H1 (cell line): ENCODE results near the gene ZNF770. TPM values are rescaled to one million over a fixed set of nuclear protein-coding genes. Genes with fewer than 3 reads are reported as not detected.

Experiments
- CTCF ChIA-PET: fragments of 300-600 bp; sonication (Branson Sonifier 250); formaldehyde crosslinking; loops from one replicate; lab custom pipeline; 2021; ENCODE audit not compliant: partially characterized antibody; lab: Charles Lee
- POLR2A ChIA-PET: fragments of 300-600 bp; sonication (Branson Sonifier 250); formaldehyde crosslinking; loops from one replicate; lab custom pipeline; 2021; ENCODE audit warnings: inconsistent platforms; ENCODE audit not compliant: partially characterized antibody; lab: Charles Lee
- DNase-seq, 2 experiments: peaks; one replicate each; pipeline versions ENCODE4 v3.0.0 to v3.0.0-alpha.2; 2010 to 2022; ENCODE audit warnings: low spot score in 2 of 2, low read depth in 1 of 2, mixed read lengths in 1 of 2
- FAIRE-seq: peaks from 2 replicates; lab custom pipeline; 2011; peaks lifted over from hg19 to GRCh38; lab: Jason Lieb, UNC
- H2AFZ ChIP-seq: 2 replicates; pipeline ENCODE4 v1.8.1; 2012; ENCODE audit warnings: low read length, inconsistent platforms
- H2AK5ac ChIP-seq: 2 replicates; pipeline ENCODE4 v1.6.1; 2013; ENCODE audit warnings: low read depth, low read length
- H2BK120ac ChIP-seq: replicated peaks from 2 replicates; pipeline ENCODE3; 2013; ENCODE audit warnings: low read depth, low read length, inconsistent platforms
- H2BK12ac ChIP-seq: 2 replicates; pipeline ENCODE4 v1.6.1; 2013; ENCODE audit warnings: low read depth, low read length
- H2BK15ac ChIP-seq: 2 replicates; pipeline ENCODE4 v1.6.1; 2013; ENCODE audit warnings: low read length
- H2BK20ac ChIP-seq: 2 replicates; pipeline ENCODE4 v1.6.1; 2013; ENCODE audit warnings: low read length
- H2BK5ac ChIP-seq: 2 replicates; pipeline ENCODE4 v1.6.1; 2013; ENCODE audit warnings: low read depth, low read length
- H3K14ac ChIP-seq: 2 replicates; pipeline ENCODE4 v1.6.1; 2013; ENCODE audit warnings: inconsistent platforms; ENCODE audit not compliant: insufficient read length
- H3K18ac ChIP-seq: 2 replicates; pipeline ENCODE4 v1.6.1; 2013; ENCODE audit warnings: low read length; ENCODE audit errors: extremely low read depth
- H3K23ac ChIP-seq: 2 replicates; pipeline ENCODE4 v1.6.1; 2013; ENCODE audit warnings: inconsistent platforms; ENCODE audit not compliant: insufficient read length
- H3K23me2 ChIP-seq: 2 replicates; pipeline ENCODE4 v1.6.1; 2013; ENCODE audit warnings: low read depth, low read length
- H3K27ac ChIP-seq: 2 replicates; pipeline ENCODE4 v1.6.1; 2011; ENCODE audit warnings: low read depth, low read length, inconsistent platforms
- H3K27me3 ChIP-seq, 4 experiments: replicated peaks in 1 of 4; 1 replicate in 1 of 4; 2 replicates in 3 of 4; pipeline versions ENCODE4 v1.6.1 to v1.8.1; 2011 to 2013; ENCODE audit warnings: low read length in 3 of 4, mild to moderate bottlenecking in 3 of 4, inconsistent platforms in 2 of 4, mixed read lengths in 2 of 4, moderate library complexity in 1 of 4; ENCODE audit not compliant: control insufficient read depth in 3 of 4, insufficient read depth in 3 of 4; ENCODE audit errors: extremely low read depth in 1 of 4
- H3K36me3 ChIP-seq, 4 experiments: 2 replicates each; pipeline versions ENCODE4 v1.6.1 to v1.8.1; 2011 to 2013; ENCODE audit warnings: mild to moderate bottlenecking in 4 of 4, low read length in 3 of 4, moderate library complexity in 2 of 4, control low read depth in 1 of 4, inconsistent platforms in 1 of 4; ENCODE audit not compliant: insufficient read depth in 4 of 4, control insufficient read depth in 2 of 4
- H3K4ac ChIP-seq: replicated peaks from 2 replicates; pipeline ENCODE3; 2013; ENCODE audit warnings: low read length, low read depth, mixed read lengths, inconsistent platforms; ENCODE audit not compliant: insufficient read length
- H3K4me1 ChIP-seq, 4 experiments: replicated peaks in 1 of 4; 1 replicate in 1 of 4; 2 replicates in 3 of 4; pipeline versions ENCODE4 v1.6.1 to v1.8.1; 2011 to 2013; ENCODE audit warnings: low read length in 3 of 4, inconsistent platforms in 2 of 4, mixed read lengths in 1 of 4; ENCODE audit not compliant: insufficient read depth in 4 of 4, control insufficient read depth in 3 of 4
- H3K4me2 ChIP-seq, 2 experiments: 2 replicates each; pipeline versions ENCODE4 v1.6.1 to v1.8.1; 2011 to 2013; ENCODE audit warnings: low read depth in 2 of 2, low read length in 2 of 2, control low read depth in 1 of 2, inconsistent platforms in 1 of 2, mild to moderate bottlenecking in 1 of 2; ENCODE audit not compliant: insufficient read depth in 1 of 2
- H3K4me3 ChIP-seq, 4 experiments: fragments of 200-600, 300-600 bp in 1 of 4; sonication (generic), shearing (Covaris generic), sonication (Bioruptor Twin) in 1 of 4; 2 replicates each; pipeline versions ENCODE4 v1.5.1 to v1.8.1; 2011 to 2016; ENCODE audit warnings: low read length in 4 of 4, low read depth in 3 of 4, control low read depth in 2 of 4, inconsistent platforms in 2 of 4, mild to moderate bottlenecking in 2 of 4, mixed read lengths in 1 of 4, moderate library complexity in 1 of 4; ENCODE audit not compliant: insufficient read depth in 2 of 4; ENCODE audit errors: extremely low read depth in 1 of 4
- H3K56ac ChIP-seq: replicated peaks from 2 replicates; pipeline ENCODE3; 2013; ENCODE audit warnings: low read depth, mild to moderate bottlenecking, mixed read lengths, low read length, inconsistent platforms; ENCODE audit not compliant: insufficient read length
- H3K79me1 ChIP-seq: 2 replicates; pipeline ENCODE4 v1.6.1; 2013; ENCODE audit warnings: low read depth, low read length, control low read depth
- H3K79me2 ChIP-seq, 2 experiments: 2 replicates each; pipeline versions ENCODE4 v1.6.1 to v1.8.1; 2012 to 2013; ENCODE audit warnings: low read length in 2 of 2, mild to moderate bottlenecking in 2 of 2, inconsistent platforms in 1 of 2; ENCODE audit not compliant: insufficient read depth in 2 of 2, control insufficient read depth in 1 of 2
- H3K9ac ChIP-seq, 4 experiments: replicated peaks in 1 of 4; 1 replicate in 1 of 4; 2 replicates in 3 of 4; pipeline versions ENCODE4 v1.6.1 to v1.8.1; 2011 to 2013; ENCODE audit warnings: low read depth in 3 of 4, low read length in 3 of 4, control low read depth in 2 of 4, mild to moderate bottlenecking in 2 of 4, moderate library complexity in 2 of 4, inconsistent platforms in 1 of 4; ENCODE audit errors: extremely low read depth in 1 of 4
- H3K9me3 ChIP-seq, 2 experiments: 2 replicates each; pipeline versions ENCODE4 v1.6.1 to v1.8.1; 2012 to 2013; ENCODE audit warnings: mild to moderate bottlenecking in 2 of 2, moderate library complexity in 2 of 2, control low read depth in 1 of 2, inconsistent platforms in 1 of 2, low read depth in 1 of 2, low read length in 1 of 2, mixed read lengths in 1 of 2; ENCODE audit not compliant: insufficient read depth in 2 of 2
- H4K20me1 ChIP-seq, 2 experiments: replicated peaks in 1 of 2; 2 replicates each; pipeline versions ENCODE3 to v1.8.1; 2011 to 2013; ENCODE audit warnings: inconsistent platforms in 2 of 2, low read length in 2 of 2, mild to moderate bottlenecking in 1 of 2; ENCODE audit not compliant: insufficient read depth in 2 of 2, control insufficient read depth in 1 of 2
- H4K5ac ChIP-seq: 2 replicates; pipeline ENCODE4 v1.6.1; 2013; ENCODE audit warnings: low read length, low read depth, mixed read lengths, inconsistent platforms; ENCODE audit not compliant: insufficient read length
- H4K8ac ChIP-seq: 2 replicates; pipeline ENCODE4 v1.8.0; 2013; ENCODE audit warnings: mild to moderate bottlenecking, moderate library complexity, low read length, inconsistent platforms; ENCODE audit not compliant: insufficient read depth; ENCODE audit errors: extremely low read depth
- H4K91ac ChIP-seq: replicated peaks from 2 replicates; pipeline ENCODE3; 2013; ENCODE audit warnings: low read length, mixed read lengths, inconsistent platforms; ENCODE audit not compliant: insufficient read length
- BRCA1 ChIP-seq: IDR thresholded peaks from 2 replicates; pipeline ENCODE4 v1.6.1; 2012; ENCODE audit warnings: low read depth, low read length, improper control_type of control experiment
- E2F6 ChIP-seq: IDR thresholded peaks from 2 replicates; pipeline ENCODE4 v1.6.1; 2012; ENCODE audit warnings: inconsistent platforms
- FOSL1 ChIP-seq: IDR thresholded peaks from 2 replicates; pipeline ENCODE4 v1.6.1; 2011; ENCODE audit warnings: mild to moderate bottlenecking, low read depth, low read length, moderate library complexity; ENCODE audit not compliant: insufficient read depth
- GTF2F1 ChIP-seq: IDR thresholded peaks from 2 replicates; pipeline ENCODE4 v1.6.1; 2012; ENCODE audit warnings: low read depth, low read length, improper control_type of control experiment, borderline replicate concordance
- NRF1 ChIP-seq: IDR thresholded peaks from 2 replicates; pipeline ENCODE4 v1.6.1; 2011; ENCODE audit warnings: mild to moderate bottlenecking, low read depth, low read length, improper control_type of control experiment
- RAD21 ChIP-seq, 2 experiments: IDR thresholded peaks in 1 of 2; conservative IDR thresholded peaks in 1 of 2; 2 replicates each; pipeline ENCODE4 v1.6.1; 2011; ENCODE audit warnings: low read depth in 2 of 2, low read length in 2 of 2, improper control_type of control experiment in 1 of 2, inconsistent platforms in 1 of 2, mild to moderate bottlenecking in 1 of 2, moderate library complexity in 1 of 2
- RXRA ChIP-seq: IDR thresholded peaks from 2 replicates; pipeline ENCODE4 v1.6.1; 2011; ENCODE audit warnings: low read depth, mild to moderate bottlenecking, low read length, moderate library complexity; ENCODE audit not compliant: insufficient read depth
- SRF ChIP-seq: IDR thresholded peaks from 2 replicates; pipeline ENCODE4 v1.6.1; 2011; ENCODE audit warnings: mild to moderate bottlenecking, low read depth, low read length, moderate library complexity
- TCF12 ChIP-seq: IDR thresholded peaks from 2 replicates; pipeline ENCODE4 v1.6.1; 2011; ENCODE audit warnings: low read depth, mild to moderate bottlenecking, low read length
- YY1 ChIP-seq: IDR thresholded peaks from 2 replicates; pipeline ENCODE4 v1.6.1; 2011; ENCODE audit warnings: low read depth, mild to moderate bottlenecking, low read length
- WGBS, 2 experiments: shearing (Covaris generic) in 1 of 2; methylation state at CpG; one replicate each; pipeline versions ENCODE4 v1.1.6 to v1.1.7; 2013 to 2015; ENCODE audit warnings: low lambda C conversion rate in 2 of 2, mixed read lengths in 2 of 2, inconsistent platforms in 1 of 2, low coverage in 1 of 2, missing lambda C conversion rate in 1 of 2; ENCODE audit not compliant: insufficient replicate concordance in 2 of 2, insufficient coverage in 1 of 2, insufficient read length in 1 of 2; ENCODE audit errors: extremely low coverage in 1 of 2, missing lambda C conversion rate in 1 of 2; 5-methylcytosine and 5-hydroxymethylcytosine counted together
- polyA plus RNA-seq, 7 experiments: library from polyadenylated mRNA; depleted of rRNA in 3 of 7; stranded (reverse) in 5 of 7; unstranded in 2 of 7; fragments of >200 nt in 5 of 7; fragments of 200-250 nt in 2 of 7; gene quantifications; 1 replicate in 5 of 7; 2 replicates in 1 of 7; 4 replicates in 1 of 7; pipeline versions ENCODE4 v1.2.1 to v1.2.3, GENCODE V29; 2011 to 2013; ENCODE audit warnings: missing spikeins in 2 of 7, mixed read lengths in 2 of 7
- total RNA-seq: library from RNA; stranded (reverse); fragmentation: NEBNext Ultra II Directional; extraction: Animal tissue kit (Norgen Biotek cat#: 25700); gene quantifications from 2 replicates; pipeline ENCODE4 v1.2.1, GENCODE V29; 2021

The ZNF770 gene
- total and polyA plus RNA-seq, 2 of the 8 experiments (the other 6 are each of a cell fraction or from before 2014, with no cell fraction given): 24.8 to 143 TPM

GRCh38 chr15:34941185-34941698 is 46.8 kb downstream of the ZNF770 start:
- H2AFZ ChIP-seq: no peak overlapping the region
- no peaks in the 10 kb centered on the region for H3K9me3 ChIP-seq
- H3K79me2 ChIP-seq: no peaks in the 10 kb centered on the region
- H3K56ac ChIP-seq: no peak overlapping the region
- no peaks in the 10 kb centered on the region for H4K20me1 ChIP-seq
- no peak for TF ChIP-seq YY1
- TF ChIP-seq NRF1: no peak
- TF ChIP-seq RAD21 (IDR thresholded peaks at IDR 0.05 in 1 of 2, conservative IDR thresholded peaks at IDR 0.05 in 1 of 2; ENCODE audit: low read depth in 2 of 2, low read length in 2 of 2): no peak
- no peak for TF ChIP-seq FOSL1
- TF ChIP-seq SRF: no peak
- no peak for TF ChIP-seq TCF12
- no peak for TF ChIP-seq GTF2F1
- TF ChIP-seq E2F6: no peak
- TF ChIP-seq BRCA1: no peak
- no peak for TF ChIP-seq RXRA
- H3K18ac ChIP-seq: no peak overlapping the region
- no peak overlapping the region for H3K4me2 ChIP-seq
- DNase-seq (no peak), FAIRE-seq (no peak)
- H3K9ac ChIP-seq: no peak overlapping the region
- H3K27me3 ChIP-seq: no peaks in the 10 kb centered on the region; a peak in 1 of 7 replicates
- H3K4me3 ChIP-seq: no peak overlapping the region
- no peaks in the 10 kb centered on the region for H3K79me1 ChIP-seq
- H4K91ac ChIP-seq: no peak overlapping the region
- H3K23ac ChIP-seq: no peak overlapping the region
- no peak overlapping the region for H4K8ac ChIP-seq
- H2BK20ac ChIP-seq: no peak overlapping the region
- H3K23me2 ChIP-seq: no peaks in the 10 kb centered on the region; the same call in 1 of the 2 replicates
- no peak overlapping the region for H3K27ac ChIP-seq
- peaks cover 6 to 55% (median 23%) of the 10 kb centered on the region in 4 experiments for H3K36me3 ChIP-seq
- no peak overlapping the region for H2BK5ac ChIP-seq
- no peaks in the 10 kb centered on the region for H3K4me1 ChIP-seq
- no peak overlapping the region for H4K5ac ChIP-seq
- ChIA-PET POLR2A (interaction anchor here (0.6 to 1.2 kb wide), 2 partner anchors 13 to 29 kb away, joined by 3 to 4 read pairs; no protein-coding TSS in a partner anchor), CTCF (interaction anchor here (1.7 kb wide), 1 partner anchor 28 kb away, joined by 6 read pairs; the partner anchor contains the start of gene AQR)
- H2BK120ac ChIP-seq: no peak overlapping the region
- no peak overlapping the region for H2AK5ac ChIP-seq
- H2BK15ac ChIP-seq: no peak overlapping the region
- H2BK12ac ChIP-seq: no peak overlapping the region
- WGBS, 2 experiments: 97% methylated on average over 2 of the region's 2 CpGs; no CpG with 5 or more reads in 1 of the 2 experiments
- no peak overlapping the region for H3K14ac ChIP-seq
- no peak overlapping the region for H3K4ac ChIP-seq
